Neural cell (in vitro differentiated cells): ENCODE results near the gene PLPP1.

ENCODE experiments used
- CTCF ChIP-seq: fragments of 450-650 bp; IDR thresholded peaks from 2 replicates; pipeline ENCODE4 v1.5.1; 2014; ENCODE audit warnings: antibody characterized with exemption, mild to moderate bottlenecking, moderate library complexity; ENCODE audit not compliant: poor library complexity, severe bottlenecking
- EZH2 ChIP-seq: fragments of 200-600, 300-800 bp; shearing (Covaris generic), sonication (generic); IDR thresholded peaks from 2 replicates; pipeline ENCODE4 v1.6.1; 2014; ENCODE audit warnings: antibody characterized with exemption, low read length, borderline replicate concordance, mild to moderate bottlenecking; ENCODE audit not compliant: insufficient read depth, poor library complexity, severe bottlenecking
- MXI1 ChIP-seq: fragments of 450-650 bp; conservative IDR thresholded peaks from 2 replicates; pipeline ENCODE4 v1.6.1; 2014; ENCODE audit warnings: antibody characterized with exemption, mild to moderate bottlenecking; ENCODE audit not compliant: poor library complexity, severe bottlenecking
- POLR2AphosphoS5 ChIP-seq: IDR thresholded peaks from 2 replicates; pipeline ENCODE4 v1.6.1; 2012
- REST ChIP-seq: IDR thresholded peaks from 2 replicates; pipeline ENCODE4 v1.6.1; 2012; ENCODE audit warnings: borderline replicate concordance

- TF ChIP-seq CTCF (no peak), EZH2 (no peak), POLR2AphosphoS5 (no peak), MXI1 (no peak), REST (no peak)
Observed at GRCh38 chr5:55569513-55569865, 34.7 kb upstream of the PLPP1 start.
